IMR-90 (cell line): ENCODE measurements around the gene ZBP1. TPM values are rescaled to one million over a fixed set of nuclear protein-coding genes. Genes with fewer than 3 reads are reported as not detected.

Experiments
- ATAC-seq: fragments of 200-7000 bp; cut with Tn5 transposase; 2 replicates; pipeline ENCODE4 v1.9.1; 2020; ENCODE audit warnings: low read depth, mild to moderate bottlenecking, moderate library complexity
- BruUV-seq: library from RNA; stranded (reverse); fragments of 400-500 nt; replicated peaks from 2 replicates; lab custom pipeline; 2021; lab: Mats Ljungman, UMichigan
- CTCF ChIA-PET: fragments of 300-600 bp; formaldehyde crosslinking; extraction: SDS; loops from one replicate; lab custom pipeline; 2021; ENCODE audit warnings: antibody characterized with exemption; lab: Yijun Ruan, JAX
- POLR2A ChIA-PET: fragments of 300-600 bp; sonication (Branson Sonifier 250); formaldehyde crosslinking; loops from one replicate; lab custom pipeline; 2022; ENCODE audit warnings: antibody characterized with exemption; ENCODE audit not compliant: unreplicated experiment; lab: Charles Lee
- DNase-seq: peaks from one replicate; pipeline ENCODE4 v3.0.0; 2013
- H2AFZ ChIP-seq: replicated peaks from 2 replicates; pipeline ENCODE3; 2013; ENCODE audit warnings: low read length, mild to moderate bottlenecking; ENCODE audit not compliant: poor library complexity
- H2AK5ac ChIP-seq: 2 replicates; pipeline ENCODE4 v1.6.1; 2013; ENCODE audit warnings: low read depth, low read length, inconsistent platforms
- H2AK9ac ChIP-seq: replicated peaks from 2 replicates; pipeline ENCODE3; 2013; ENCODE audit warnings: mild to moderate bottlenecking, low read depth, low read length, moderate library complexity; ENCODE audit not compliant: poor library complexity
- H2BK120ac ChIP-seq: 2 replicates; pipeline ENCODE4 v1.6.1; 2013; ENCODE audit warnings: low read depth, low read length, inconsistent platforms
- H2BK15ac ChIP-seq: 3 replicates; pipeline ENCODE4 v1.6.1; 2013; ENCODE audit warnings: low read depth, low read length, inconsistent platforms
- H2BK20ac ChIP-seq: 2 replicates; pipeline ENCODE4 v1.6.1; 2013; ENCODE audit warnings: low read depth, mild to moderate bottlenecking, inconsistent platforms, low read length, moderate library complexity
- H2BK5ac ChIP-seq: 2 replicates; pipeline ENCODE4 v1.6.1; 2013; ENCODE audit warnings: mild to moderate bottlenecking, low read depth, low read length, inconsistent platforms; ENCODE audit not compliant: poor library complexity, severe bottlenecking
- H3K14ac ChIP-seq: replicated peaks from 2 replicates; pipeline ENCODE4 v1.6.1; 2013; ENCODE audit warnings: low read depth, low read length, inconsistent platforms
- H3K18ac ChIP-seq: 2 replicates; pipeline ENCODE4 v1.6.1; 2013; ENCODE audit warnings: low read depth, low read length, control low read depth
- H3K23ac ChIP-seq: 2 replicates; pipeline ENCODE4 v1.6.1; 2013; ENCODE audit warnings: low read depth, low read length, inconsistent platforms
- H3K27ac ChIP-seq: 2 replicates; pipeline ENCODE4 v1.5.1; 2013; ENCODE audit warnings: mild to moderate bottlenecking, control low read depth, low read length; ENCODE audit not compliant: insufficient read depth
- H3K27me3 ChIP-seq: 2 replicates; pipeline ENCODE4 v1.6.1; 2013; ENCODE audit warnings: low read length; ENCODE audit not compliant: control insufficient read depth, insufficient read depth
- H3K36me3 ChIP-seq: 2 replicates; pipeline ENCODE4 v1.6.1; 2013; ENCODE audit warnings: low read length, mixed read lengths; ENCODE audit not compliant: control insufficient read depth, insufficient read depth
- H3K4ac ChIP-seq: 2 replicates; pipeline ENCODE4 v1.6.1; 2013; ENCODE audit warnings: low read depth, low read length, inconsistent platforms
- H3K4me1 ChIP-seq: 2 replicates; pipeline ENCODE4 v1.6.1; 2013; ENCODE audit warnings: low read length, mixed read lengths; ENCODE audit not compliant: control insufficient read depth, insufficient read depth
- H3K4me2 ChIP-seq: 2 replicates; pipeline ENCODE4 v1.6.1; 2013; ENCODE audit warnings: low read depth, mild to moderate bottlenecking, control low read depth, low read length, moderate library complexity
- H3K4me3 ChIP-seq: 2 replicates; pipeline ENCODE4 v1.5.1; 2013; ENCODE audit warnings: low read depth, mild to moderate bottlenecking, control low read depth, low read length, moderate library complexity; ENCODE audit not compliant: insufficient read depth
- H3K56ac ChIP-seq: 2 replicates; pipeline ENCODE4 v1.6.1; 2013; ENCODE audit warnings: low read length, inconsistent platforms; ENCODE audit not compliant: insufficient read depth; ENCODE audit errors: extremely low read depth
- H3K79me1 ChIP-seq, 2 experiments: 2 replicates each; pipeline ENCODE4 v1.6.1; 2013; ENCODE audit warnings: low read length in 2 of 2, inconsistent platforms in 1 of 2, low read depth in 1 of 2
- H3K9ac ChIP-seq: 2 replicates; pipeline ENCODE4 v1.6.1; 2013; ENCODE audit warnings: low read depth, low read length, control low read depth
- H3K9me1 ChIP-seq: 2 replicates; pipeline ENCODE4 v1.6.1; 2013; ENCODE audit warnings: low read length, inconsistent platforms; ENCODE audit not compliant: insufficient read depth
- H3K9me3 ChIP-seq: 2 replicates; pipeline ENCODE4 v1.6.1; 2013; ENCODE audit warnings: low read length; ENCODE audit not compliant: control insufficient read depth, insufficient read depth
- H4K20me1 ChIP-seq: 2 replicates; pipeline ENCODE4 v1.6.1; 2013; ENCODE audit warnings: low read length, inconsistent platforms; ENCODE audit not compliant: insufficient read depth
- H4K5ac ChIP-seq: 2 replicates; pipeline ENCODE4 v1.6.1; 2013; ENCODE audit warnings: mild to moderate bottlenecking, low read depth, low read length, control low read depth
- H4K8ac ChIP-seq, 2 experiments: 2 replicates each; pipeline ENCODE4 v1.6.1; 2013; ENCODE audit warnings: low read depth in 2 of 2, low read length in 2 of 2, control low read depth in 1 of 2, inconsistent platforms in 1 of 2
- H4K91ac ChIP-seq: 2 replicates; pipeline ENCODE4 v1.6.1; 2013; ENCODE audit warnings: low read depth, low read length, inconsistent platforms; ENCODE audit not compliant: insufficient read depth
- BHLHE40 ChIP-seq: fragments of 150-350 bp; IDR thresholded peaks from 2 replicates; pipeline ENCODE4 v1.6.1; 2016; ENCODE audit warnings: mild to moderate bottlenecking, low read depth, low read length
- CEBPB ChIP-seq: IDR thresholded peaks from 2 replicates; pipeline ENCODE4 v1.6.1; 2012; ENCODE audit warnings: low read depth, low read length, improper control_type of control experiment
- CHD1 ChIP-seq: IDR thresholded peaks from 2 replicates; pipeline ENCODE4 v1.6.1; 2012; ENCODE audit warnings: low read depth, low read length, improper control_type of control experiment
- CTCF ChIP-seq: conservative IDR thresholded peaks from 2 replicates; pipeline ENCODE4 v1.5.1; 2012; ENCODE audit warnings: mild to moderate bottlenecking, low read depth, low read length, improper control_type of control experiment
- ELK1 ChIP-seq: fragments of 150-350 bp; IDR thresholded peaks from 2 replicates; pipeline ENCODE4 v1.6.1; 2016; ENCODE audit warnings: low read depth, mild to moderate bottlenecking, low read length, moderate library complexity, borderline replicate concordance
- FOS ChIP-seq: fragments of 150-350 bp; IDR thresholded peaks from 2 replicates; pipeline ENCODE4 v1.6.1; 2016; ENCODE audit warnings: low read depth, low read length
- MAZ ChIP-seq: IDR thresholded peaks from 2 replicates; pipeline ENCODE4 v1.6.1; 2012; ENCODE audit warnings: low read depth, mild to moderate bottlenecking, low read length, improper control_type of control experiment, moderate library complexity, borderline replicate concordance
- MXI1 ChIP-seq: IDR thresholded peaks from 2 replicates; pipeline ENCODE4 v1.6.1; 2012; ENCODE audit warnings: low read depth, mild to moderate bottlenecking, low read length, moderate library complexity, borderline replicate concordance
- NFE2L2 ChIP-seq: fragments of 150-350 bp; IDR thresholded peaks from 2 replicates; pipeline ENCODE4 v1.6.1; 2016; ENCODE audit warnings: low read depth, mild to moderate bottlenecking, low read length
- POLR2A ChIP-seq: IDR thresholded peaks from 2 replicates; pipeline ENCODE4 v1.6.1; 2012; ENCODE audit warnings: mild to moderate bottlenecking, low read depth, low read length
- RAD21 ChIP-seq: IDR thresholded peaks from 2 replicates; pipeline ENCODE4 v1.6.1; 2012; ENCODE audit warnings: low read length, improper control_type of control experiment
- RCOR1 ChIP-seq: IDR thresholded peaks from 2 replicates; pipeline ENCODE4 v1.6.1; 2012; ENCODE audit warnings: mild to moderate bottlenecking, low read length, improper control_type of control experiment; ENCODE audit not compliant: insufficient replicate concordance
- RFX5 ChIP-seq: IDR thresholded peaks from 2 replicates; pipeline ENCODE4 v1.8.0; 2012; ENCODE audit warnings: low read depth, mild to moderate bottlenecking, low read length, moderate library complexity
- SMC3 ChIP-seq: fragments of 150-350 bp; IDR thresholded peaks from 2 replicates; pipeline ENCODE4 v1.6.1; 2016; ENCODE audit warnings: low read depth, mild to moderate bottlenecking, antibody characterized with exemption, low read length, moderate library complexity
- USF2 ChIP-seq: fragments of 150-350 bp; IDR thresholded peaks from 2 replicates; pipeline ENCODE4 v1.6.1; 2017; ENCODE audit warnings: mild to moderate bottlenecking, antibody characterized with exemption, low read length, low read depth
- WGBS, 2 experiments: methylation state at CpG; one replicate each; pipeline versions ENCODE4 v1.1.5 to v1.1.7; 2013; ENCODE audit warnings: missing lambda C conversion rate in 2 of 2; ENCODE audit not compliant: insufficient read length in 1 of 2; ENCODE audit errors: extremely low coverage in 2 of 2; 5-methylcytosine and 5-hydroxymethylcytosine counted together
- dilution Hi-C: fragments of 300-500 bp; cut with HindIII; formaldehyde crosslinking; loops from one replicate; pipeline ENCODE4 v1.14.3; 2018; ENCODE audit warnings: low sequenced_read_pairs; ENCODE audit not compliant: unreplicated experiment
- in situ Hi-C: fragments of 300-500 bp; cut with MboI; formaldehyde crosslinking; loops from 3 replicates; pipeline ENCODE4 v1.14.3; 2019; ENCODE audit warnings: low sequenced_read_pairs, inconsistent platforms, mixed read lengths
- intact Hi-C: fragments of 100-400 bp; cut with micrococcal nuclease; formaldehyde crosslinking; loops from 2 replicates; pipeline ENCODE4 v1.10.0; 2022
- polyA plus RNA-seq, 3 experiments: library from polyadenylated mRNA; depleted of rRNA; stranded (reverse); fragments of >200 nt; gene quantifications; 2 replicates each; pipeline ENCODE4 v1.2.3, GENCODE V29; 2012; ENCODE audit warnings: low replicate concordance in 1 of 3
- total RNA-seq: library from RNA; depleted of rRNA; stranded (reverse); fragments of >200 nt; gene quantifications from 2 replicates; pipeline ENCODE4 v1.2.3, GENCODE V29; 2012

ZBP1 gene
- total and polyA plus RNA-seq, 2 of the 4 experiments (the other 2 are of a cell fraction), result not detected

GRCh38 chr20:57662456-57663240, 42.4 kb upstream of the ZBP1 start:
- intact Hi-C loops, result no loop called here
- CTCF ChIA-PET, result no interaction called here
- no TSS peak for BruUV-seq
- TF ChIP-seq MAZ, result no peak
- TF ChIP-seq RCOR1, result no peak
- no peak for TF ChIP-seq CEBPB
- TF ChIP-seq SMC3, result no peak
- TF ChIP-seq RAD21, result no peak
- no peak for TF ChIP-seq CTCF
- no peak for TF ChIP-seq USF2
- TF ChIP-seq CHD1, result no peak
- TF ChIP-seq RFX5, result no peak
- TF ChIP-seq ELK1, result no peak
- no peak for TF ChIP-seq BHLHE40
- no peak for TF ChIP-seq FOS
- no peak for TF ChIP-seq NFE2L2
- no peak for TF ChIP-seq MXI1
- no peak for TF ChIP-seq POLR2A

More at GRCh38 chr20:57662456-57663240, 42.4 kb upstream of the ZBP1 start:
- H2AFZ ChIP-seq, result no peak overlapping the region
- ATAC-seq (no peak), DNase-seq (no peak)
- H3K9me3 ChIP-seq, result no peaks in the 10 kb centered on the region
- H3K27me3 ChIP-seq, result no peaks in the 10 kb centered on the region
- H3K14ac ChIP-seq, result no peak overlapping the region
- H2BK5ac ChIP-seq, result no peak overlapping the region
- no peak overlapping the region for H2BK120ac ChIP-seq
- WGBS, 2 experiments, result 90% methylated on average over 2 of the region's 21 CpGs; no CpG with 5 or more reads in 1 of the 2 experiments
- dilution Hi-C loops, result no loop called here
- no peak overlapping the region for H2BK20ac ChIP-seq
- no peak overlapping the region for H4K91ac ChIP-seq
- POLR2A ChIA-PET, result interaction anchor here (0.5 kb wide), 1 partner anchor 11 kb away, joined by 5 read pairs; no protein-coding TSS in a partner anchor
- H3K4me1 ChIP-seq, result no peaks in the 10 kb centered on the region
- peaks cover 48% of the 10 kb centered on the region for H4K20me1 ChIP-seq
- in situ Hi-C loops, result no loop called here
- no peak overlapping the region for H3K18ac ChIP-seq
- no peak overlapping the region for H3K9ac ChIP-seq
- peaks cover 6 to 12% of the 10 kb centered on the region in 2 experiments; a peak in 2 of 4 replicates for H3K79me1 ChIP-seq
- no peak overlapping the region for H3K4ac ChIP-seq
- no peak overlapping the region for H4K8ac ChIP-seq
- no peak overlapping the region for H3K4me2 ChIP-seq
- no peak overlapping the region for H2BK15ac ChIP-seq
- H2AK5ac ChIP-seq, result no peak overlapping the region
- H3K36me3 ChIP-seq, result peaks cover 6% of the 10 kb centered on the region; the same call in 1 of the 2 replicates
- H3K56ac ChIP-seq, result no peak overlapping the region
- H3K23ac ChIP-seq, result no peak overlapping the region
- no peak overlapping the region for H3K27ac ChIP-seq
- H4K5ac ChIP-seq, result no peak overlapping the region
- H3K9me1 ChIP-seq, result peaks cover 3% of the 10 kb centered on the region; the same call in 1 of the 2 replicates
- H2AK9ac ChIP-seq, result peak overlapping the region; percentile 24
- no peak overlapping the region for H3K4me3 ChIP-seq
